PC-9 (cell line): ENCODE measurements around the gene SFN. TPM values are rescaled to one million over a fixed set of nuclear protein-coding genes. Genes with fewer than 3 reads are reported as not detected.

Experiments
- BruUV-seq: library from RNA; stranded (reverse); fragments of 400-500 nt; replicated peaks from 2 replicates; lab custom pipeline; 2021; lab: Mats Ljungman, UMichigan
- CTCF ChIA-PET: fragments of 300-600 bp; sonication (Branson Sonifier 250); formaldehyde crosslinking; loops from one replicate; lab custom pipeline; 2022; ENCODE audit warnings: antibody characterized with exemption; lab: Charles Lee
- POLR2A ChIA-PET: fragments of 300-600 bp; sonication (Branson Sonifier 250); formaldehyde crosslinking; loops from one replicate; lab custom pipeline; 2022; ENCODE audit warnings: antibody characterized with exemption; ENCODE audit not compliant: unreplicated experiment; lab: Charles Lee
- DNase-seq, 2 experiments: peaks; one replicate each; pipeline versions ENCODE4 v3.0.0 to v3.0.0-alpha.2; 2015 to 2022; ENCODE audit warnings: mixed read lengths in 1 of 2
- H2AFZ ChIP-seq: fragments of 200-600 bp; sonication (generic); 2 replicates; pipeline ENCODE4 v1.8.1; 2017; ENCODE audit warnings: antibody characterized with exemption
- H3F3A ChIP-seq: fragments of 200-600 bp; sonication (generic); 2 replicates; pipeline ENCODE4 v1.8.1; 2017; ENCODE audit warnings: antibody characterized with exemption, mild to moderate bottlenecking, low read depth; ENCODE audit not compliant: insufficient read depth
- H3K27ac ChIP-seq: fragments of 200-600 bp; sonication (generic); 2 replicates; pipeline ENCODE4 v1.6.1; 2016; ENCODE audit warnings: mixed run types
- H3K27me3 ChIP-seq: fragments of 200-600 bp; sonication (generic); 2 replicates; pipeline ENCODE4 v1.6.1; 2016; ENCODE audit warnings: low read depth, mixed run types; ENCODE audit not compliant: insufficient read depth
- H3K36me3 ChIP-seq: fragments of 200-600 bp; sonication (generic); 2 replicates; pipeline ENCODE4 v1.6.1; 2016; ENCODE audit warnings: low read depth, mixed run types
- H3K4me1 ChIP-seq: fragments of 200-600 bp; sonication (generic); replicated peaks from 2 replicates; pipeline ENCODE4 v1.6.1; 2016; ENCODE audit warnings: mixed run types; ENCODE audit not compliant: insufficient read depth
- H3K4me2 ChIP-seq: fragments of 200-600 bp; sonication (generic); 2 replicates; pipeline ENCODE4 v1.6.1; 2017; ENCODE audit warnings: mixed run types
- H3K4me3 ChIP-seq: fragments of 200-600 bp; sonication (generic); 2 replicates; pipeline ENCODE4 v1.6.1; 2016; ENCODE audit warnings: mixed run types
- H3K79me2 ChIP-seq: fragments of 200-600 bp; sonication (generic); 2 replicates; pipeline ENCODE4 v1.6.1; 2017; ENCODE audit warnings: low read depth, mixed run types
- H3K9me2 ChIP-seq: fragments of 200-600 bp; sonication (generic); 2 replicates; pipeline ENCODE4 v1.8.1; 2017; ENCODE audit warnings: mild to moderate bottlenecking; ENCODE audit not compliant: insufficient read depth
- H3K9me3 ChIP-seq: fragments of 200-600 bp; sonication (generic); 2 replicates; pipeline ENCODE4 v1.8.1; 2016; ENCODE audit warnings: low read depth; ENCODE audit not compliant: insufficient read depth
- H4K20me1 ChIP-seq: fragments of 200-600 bp; sonication (generic); 2 replicates; pipeline ENCODE4 v1.8.1; 2017; ENCODE audit not compliant: insufficient read depth
- CTCF ChIP-seq: fragments of 200-600 bp; sonication (generic); conservative IDR thresholded peaks from 2 replicates; pipeline ENCODE4 v1.6.1; 2017; ENCODE audit warnings: mixed run types, antibody characterized with exemption, mild to moderate bottlenecking, moderate library complexity
- EZH2 ChIP-seq: fragments of 200-600 bp; sonication (generic); IDR thresholded peaks from 2 replicates; pipeline ENCODE4 v1.8.0; 2017; ENCODE audit warnings: antibody characterized with exemption, low read depth
- intact Hi-C: fragments of 100-400 bp; cut with micrococcal nuclease; formaldehyde crosslinking; loops from one replicate; pipeline ENCODE4 v1.10.0; 2022; ENCODE audit not compliant: unreplicated experiment
- total RNA-seq: library from RNA; stranded (reverse); gene quantifications from 2 replicates; pipeline ENCODE4 v1.2.3, GENCODE V29; 2021

Gene SFN
- total RNA-seq, 1 experiment from 2014 or later = 326 TPM

DNA sequence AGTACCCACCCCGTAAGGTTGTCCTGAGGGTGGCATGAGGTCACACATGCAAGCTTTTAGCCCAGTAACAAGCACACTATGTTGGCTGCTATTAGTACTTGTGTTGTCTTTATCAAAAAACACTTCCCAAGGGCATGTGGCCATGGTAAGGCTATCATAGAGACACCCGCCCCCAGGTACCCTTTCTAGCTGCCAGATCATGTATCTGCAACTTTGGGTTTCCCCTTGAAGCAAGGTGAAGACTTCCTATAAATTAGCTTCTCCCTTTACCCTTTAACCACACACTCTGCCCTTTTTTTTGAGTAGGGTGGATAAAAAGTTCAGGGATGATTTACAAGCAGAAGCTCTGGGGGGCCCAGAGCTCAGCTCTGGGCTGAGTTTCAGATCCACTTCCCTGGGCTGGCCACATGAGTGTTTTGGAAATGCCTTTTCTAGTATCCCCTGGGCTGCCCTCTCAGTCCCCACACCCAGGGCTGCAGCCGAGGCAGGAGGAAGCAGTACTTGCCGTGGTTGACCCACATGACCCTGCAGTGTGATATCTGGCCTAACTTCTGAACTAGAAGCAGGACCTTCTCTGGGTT, 34.4 kb upstream of the SFN start:
- Histone ChIP-seq H3F3A (peaks cover 20% of the 10 kb centered on the region), H3K79me2 (peaks cover 47% of the 10 kb centered on the region), H3K4me1 (peaks cover 34% of the 10 kb centered on the region), H3K9me3 (no peaks in the 10 kb centered on the region), H3K4me2 (peak overlapping the region; percentile 44; the same call in 1 of the 2 replicates), H3K4me3 (no peak overlapping the region), H3K36me3 (peaks cover 5% of the 10 kb centered on the region; the same call in 1 of the 2 replicates), H4K20me1 (no peaks in the 10 kb centered on the region; the same call in 1 of the 2 replicates), H3K27me3 (no peaks in the 10 kb centered on the region), H2AFZ (no peak overlapping the region), H3K27ac (no peak overlapping the region), H3K9me2 (no peaks in the 10 kb centered on the region)
- intact Hi-C loops = no loop called here
- DNase-seq = no peak
- BruUV-seq = no TSS peak
- CTCF ChIA-PET = no interaction called here
- POLR2A ChIA-PET = no interaction called here
- TF ChIP-seq CTCF (no peak), EZH2 (no peak)

- no peaks in the 10 kb centered on the region for H3K27me3 ChIP-seq
- DNase-seq = no peak
- H2AFZ ChIP-seq = no peak overlapping the region
- H3K9me2 ChIP-seq = no peaks in the 10 kb centered on the region
- no peak overlapping the region for H3K27ac ChIP-seq
- no peaks in the 10 kb centered on the region; the same call in 1 of the 2 replicates for H4K20me1 ChIP-seq
- no TSS peak for BruUV-seq
- no peak overlapping the region for H3K4me3 ChIP-seq
- intact Hi-C loops = no loop called here
- TF ChIP-seq EZH2 (no peak), CTCF (no peak)
- peaks cover 5% of the 10 kb centered on the region; the same call in 1 of the 2 replicates for H3K36me3 ChIP-seq
- POLR2A ChIA-PET = no interaction called here
- CTCF ChIA-PET = no interaction called here
- peaks cover 16% of the 10 kb centered on the region for H3F3A ChIP-seq
- no peaks in the 10 kb centered on the region for H3K9me3 ChIP-seq
- peaks cover 47% of the 10 kb centered on the region for H3K79me2 ChIP-seq
- H3K4me2 ChIP-seq = no peak overlapping the region
- H3K4me1 ChIP-seq = peaks cover 25% of the 10 kb centered on the region
Measured at GRCh38 chr1:26829184-26829911, 33.6 kb upstream of the SFN start.

- intact Hi-C loops = no loop called here
- no peaks in the 10 kb centered on the region for H3K27me3 ChIP-seq
- no peak overlapping the region for H3K4me2 ChIP-seq
- H3F3A ChIP-seq = no peaks in the 10 kb centered on the region
- H3K79me2 ChIP-seq = peaks cover 44% of the 10 kb centered on the region
- no peaks in the 10 kb centered on the region; the same call in 1 of the 2 replicates for H4K20me1 ChIP-seq
- CTCF ChIA-PET = no interaction called here
- no peak overlapping the region for H3K27ac ChIP-seq
- no peak for TF ChIP-seq EZH2
- no peak for TF ChIP-seq CTCF
- peaks cover 5% of the 10 kb centered on the region; the same call in 1 of the 2 replicates for H3K36me3 ChIP-seq
- H3K4me1 ChIP-seq = peaks cover 8% of the 10 kb centered on the region
- POLR2A ChIA-PET = no interaction called here
- H3K9me2 ChIP-seq = no peaks in the 10 kb centered on the region
- no peak for DNase-seq
- no peak overlapping the region for H3K4me3 ChIP-seq
- H3K9me3 ChIP-seq = no peaks in the 10 kb centered on the region
- no peak overlapping the region for H2AFZ ChIP-seq
- no TSS peak for BruUV-seq
Measured at GRCh38 chr1:26831059-26831458, 31.9 kb upstream of the SFN start.
